Medulla oblongata (tissue), 1 donor: ENCODE data around the gene RCOR1.
"Not testable (repeated sequence)": the region's sequence is repeated elsewhere in the genome, so short reads cannot be mapped to it uniquely, and the experiment has no call there.

Experiments
- DNase-seq: peaks from one replicate; pipeline ENCODE4 v3.0.0-alpha.2; 2015; ENCODE audit errors: extremely low spot score

RCOR1 gene

GRCh38 chr14:102593061-102593824, 794 bp downstream of the RCOR1 start:
- DNase-seq: peak; percentile 16

- DNase-seq: peak; percentile 35
Observed at GRCh38 chr14:102593825-102594137, 1.3 kb downstream of the RCOR1 start.

GRCh38 chr14:102594514-102595175, 2.2 kb downstream of the RCOR1 start:
- DNase-seq: peak; percentile 72

GRCh38 chr14:102601378-102601925, 9.0 kb downstream of the RCOR1 start:
- DNase-seq: no peak

- no peak for DNase-seq
Observed at GRCh38 chr14:102602421-102603292, 10.2 kb downstream of the RCOR1 start.

- no peak for DNase-seq
Observed at GRCh38 chr14:102603293-102603907, 11.0 kb downstream of the RCOR1 start.

GRCh38 chr14:102604183-102604582, 11.7 kb downstream of the RCOR1 start:
- no peak for DNase-seq

- DNase-seq: no peak
Observed at GRCh38 chr14:102605029-102605428, 12.6 kb downstream of the RCOR1 start.

GRCh38 chr14:102606296-102606695, 13.8 kb downstream of the RCOR1 start:
- DNase-seq: no peak

GRCh38 chr14:102608064-102608446, 15.6 kb downstream of the RCOR1 start:
- no peak for DNase-seq

- no peak for DNase-seq
Observed at GRCh38 chr14:102610968-102611811, 18.7 kb downstream of the RCOR1 start.

- DNase-seq: no peak
Observed at GRCh38 chr14:102616318-102616717, 23.9 kb downstream of the RCOR1 start.

GRCh38 chr14:102616799-102617198, 24.4 kb downstream of the RCOR1 start:
- DNase-seq: no peak

- DNase-seq: not testable (repeated sequence)
Observed at GRCh38 chr14:102619012-102619411, 26.6 kb downstream of the RCOR1 start.

GRCh38 chr14:102620413-102620812, 28.0 kb downstream of the RCOR1 start:
- DNase-seq: no peak

- peak; percentile 34 for DNase-seq
Observed at GRCh38 chr14:102622262-102622885, 29.9 kb downstream of the RCOR1 start.

- DNase-seq: no peak
Observed at GRCh38 chr14:102624666-102625065, 32.2 kb downstream of the RCOR1 start.

- no peak for DNase-seq
Observed at GRCh38 chr14:102625564-102626296, 33.3 kb downstream of the RCOR1 start.

GRCh38 chr14:102626530-102626929, 34.1 kb downstream of the RCOR1 start:
- no peak for DNase-seq

GRCh38 chr14:102629011-102629444, 36.6 kb downstream of the RCOR1 start:
- no peak for DNase-seq
